ENCODE measurements around the gene SUSD1.
A peak's percentile ranks its signal among the peaks of the same experiment; 100 is the strongest.

Gene SUSD1

GRCh38 chr9:112175796-112176315, 759 bp upstream of the SUSD1 start:
- DNase-seq (ENCODE audit: low read depth, low spot score) = no peak
- H3K4me3 ChIP-seq (ENCODE audit: low read length) = no peak overlapping the region

- peak overlapping the region; percentile 65 for H3K4me3 ChIP-seq (ENCODE audit: low read length)
- peak; percentile 60 for DNase-seq (ENCODE audit: low read depth, low spot score)
Observed at GRCh38 chr9:112174222-112174964, 704 bp downstream of the SUSD1 start.

- no peak for DNase-seq (ENCODE audit: low read depth, low spot score)
- peak overlapping the region; percentile 65 for H3K4me3 ChIP-seq (ENCODE audit: low read length)
Observed at GRCh38 chr9:112173489-112174221, 1.4 kb downstream of the SUSD1 start.

GRCh38 chr9:112170968-112171367, 4.1 kb downstream of the SUSD1 start:
- no peak for DNase-seq (ENCODE audit: low read depth, low spot score)
- no peak overlapping the region for H3K4me3 ChIP-seq (ENCODE audit: low read length)

- DNase-seq (ENCODE audit: low read depth, low spot score) = no peak
- no peak overlapping the region for H3K4me3 ChIP-seq (ENCODE audit: low read length)
Observed at GRCh38 chr9:112170235-112170634, 4.9 kb downstream of the SUSD1 start.

- DNase-seq (ENCODE audit: low read depth, low spot score) = no peak
- H3K4me3 ChIP-seq (ENCODE audit: low read length) = no peak overlapping the region
Observed at GRCh38 chr9:112169368-112169767, 5.7 kb downstream of the SUSD1 start.

GRCh38 chr9:112168197-112168596, 6.9 kb downstream of the SUSD1 start:
- DNase-seq (ENCODE audit: low read depth, low spot score) = peak; percentile 27
- H3K4me3 ChIP-seq (ENCODE audit: low read length) = no peak overlapping the region

GRCh38 chr9:112166176-112167140, 8.6 kb downstream of the SUSD1 start:
- H3K4me3 ChIP-seq (ENCODE audit: low read length) = no peak overlapping the region
- no peak for DNase-seq (ENCODE audit: low read depth, low spot score)

- no peak for DNase-seq (ENCODE audit: low read depth, low spot score)
- no peak overlapping the region for H3K4me3 ChIP-seq (ENCODE audit: low read length)
Observed at GRCh38 chr9:112162621-112163413, 12.3 kb downstream of the SUSD1 start.

- no peak for DNase-seq (ENCODE audit: low read depth, low spot score)
- H3K4me3 ChIP-seq (ENCODE audit: low read length) = no peak overlapping the region
Observed at GRCh38 chr9:112159781-112160180, 15.3 kb downstream of the SUSD1 start.

GRCh38 chr9:112158656-112159367, 16.3 kb downstream of the SUSD1 start:
- DNase-seq (ENCODE audit: low read depth, low spot score) = no peak
- no peak overlapping the region for H3K4me3 ChIP-seq (ENCODE audit: low read length)

- DNase-seq (ENCODE audit: low read depth, low spot score) = no peak
- no peak overlapping the region for H3K4me3 ChIP-seq (ENCODE audit: low read length)
Observed at GRCh38 chr9:112157961-112158360, 17.1 kb downstream of the SUSD1 start.

- DNase-seq (ENCODE audit: low read depth, low spot score) = no peak
Observed at GRCh38 chr9:112157087-112157486, 18.0 kb downstream of the SUSD1 start.

GRCh38 chr9:112149211-112149610, 25.9 kb downstream of the SUSD1 start:
- H3K4me3 ChIP-seq (ENCODE audit: low read length) = no peak overlapping the region
- no peak for DNase-seq (ENCODE audit: low read depth, low spot score)

More at GRCh38 chr9:112157087-112157486, 18.0 kb downstream of the SUSD1 start:
- H3K4me3 ChIP-seq (ENCODE audit: low read length) = no peak overlapping the region

GRCh38 chr9:112145886-112146285, 29.2 kb downstream of the SUSD1 start:
- DNase-seq (ENCODE audit: low read depth, low spot score) = no peak
- H3K4me3 ChIP-seq (ENCODE audit: low read length) = no peak overlapping the region

- H3K4me3 ChIP-seq (ENCODE audit: low read length) = no peak overlapping the region
- no peak for DNase-seq (ENCODE audit: low read depth, low spot score)
Observed at GRCh38 chr9:112144807-112145206, 30.3 kb downstream of the SUSD1 start.

- no peak for DNase-seq (ENCODE audit: low read depth, low spot score)
- no peak overlapping the region for H3K4me3 ChIP-seq (ENCODE audit: low read length)
Observed at GRCh38 chr9:112142420-112142819, 32.7 kb downstream of the SUSD1 start.

- H3K4me3 ChIP-seq (ENCODE audit: low read length) = no peak overlapping the region
- DNase-seq (ENCODE audit: low read depth, low spot score) = no peak
Observed at GRCh38 chr9:112140936-112141335, 34.2 kb downstream of the SUSD1 start.
